Skin of body (tissue), 2 donors: ENCODE results near the gene DDIAS. TPM values are rescaled to one million over a fixed set of nuclear protein-coding genes. Genes with fewer than 3 reads are reported as not detected.
"Not testable (repeated sequence)": the region's sequence is repeated elsewhere in the genome, so short reads cannot be mapped to it uniquely, and the experiment has no call there.

Experiments
- DNase-seq: peaks from one replicate; lab custom pipeline; 2025; lab: John Stamatoyannopoulos, UW
- total RNA-seq: library from RNA; depleted of rRNA; stranded (reverse); fragments of >200 nt; gene quantifications from one replicate; pipeline ENCODE4 v1.2.3, GENCODE V29; 2014

The DDIAS gene
- total RNA-seq, 1 donor from 2014 or later = 3.3 TPM

GRCh38 chr11:82890002-82890341, 11.6 kb upstream of the DDIAS start:
- DNase-seq = no peak

- no peak for DNase-seq
Observed at GRCh38 chr11:82890936-82891335, 10.6 kb upstream of the DDIAS start.

GRCh38 chr11:82892611-82893169, 8.8 kb upstream of the DDIAS start:
- DNase-seq = no peak

GRCh38 chr11:82895437-82896091, 6.0 kb upstream of the DDIAS start:
- DNase-seq = no peak

- no peak for DNase-seq
Observed at GRCh38 chr11:82896183-82896582, 5.4 kb upstream of the DDIAS start.

GRCh38 chr11:82898241-82898640, 3.3 kb upstream of the DDIAS start:
- no peak for DNase-seq

GRCh38 chr11:82899186-82899820, 2.2 kb upstream of the DDIAS start:
- no peak for DNase-seq

- DNase-seq = no peak
Observed at GRCh38 chr11:82899957-82900276, 1.6 kb upstream of the DDIAS start.

- DNase-seq = peak; percentile 82
Observed at GRCh38 chr11:82900277-82901164, 1.0 kb upstream of the DDIAS start, which contains the start of gene PRCP. Gene PRCP, minus strand, starts transcription at chr11:82900430. Its CDS starts 28 bp downstream, at chr11:82900402.

GRCh38 chr11:82901922-82902485, 468 bp downstream of the DDIAS start:
- no peak for DNase-seq

GRCh38 chr11:82902880-82903279, 1.3 kb downstream of the DDIAS start:
- no peak for DNase-seq

- no peak for DNase-seq
Observed at GRCh38 chr11:82903843-82904586, 2.5 kb downstream of the DDIAS start.

GRCh38 chr11:82906236-82906635, 4.7 kb downstream of the DDIAS start:
- DNase-seq = no peak

GRCh38 chr11:82906931-82907330, 5.4 kb downstream of the DDIAS start:
- peak; percentile 61 for DNase-seq

- no peak for DNase-seq
Observed at GRCh38 chr11:82907371-82907770, 5.8 kb downstream of the DDIAS start.

GRCh38 chr11:82908311-82908710, 6.8 kb downstream of the DDIAS start:
- no peak for DNase-seq

- no peak for DNase-seq
Observed at GRCh38 chr11:82909015-82909640, 7.6 kb downstream of the DDIAS start.

GRCh38 chr11:82919786-82920185, 18.2 kb downstream of the DDIAS start:
- DNase-seq = not testable (repeated sequence)

- not testable (repeated sequence) for DNase-seq
Observed at GRCh38 chr11:82920227-82920626, 18.7 kb downstream of the DDIAS start.

GRCh38 chr11:82922396-82923173, 21.0 kb downstream of the DDIAS start:
- DNase-seq = not testable (repeated sequence)
